Hematopoietic multipotent progenitor cell treated with erythropoietin and hydrocortisone succinate and interleukin-3 and kit ligand, for 4 days (in vitro differentiated cells): ENCODE measurements around the gene AZGP1.
A peak's percentile ranks its signal among the peaks of the same experiment; 100 is the strongest.
"Not testable (repeated sequence)": the region's sequence is repeated elsewhere in the genome, so short reads cannot be mapped to it uniquely, and the experiment has no call there.

Experiments used
- DNase-seq: peaks from one replicate; pipeline ENCODE4 v3.0.0-alpha.2; 2015

Gene AZGP1

GRCh38 chr7:99975782-99976521, at the start of gene AZGP1:
Gene AZGP1 (minus strand): TSS chr7:99976031. CDS start chr7:99976020, 11 bp downstream.
- DNase-seq, result peak; percentile 35

GRCh38 chr7:100024020-100024619, 48.3 kb upstream of the AZGP1 start:
- DNase-seq, result no peak

GRCh38 chr7:100023526-100023925, 47.7 kb upstream of the AZGP1 start:
- DNase-seq, result no peak

GRCh38 chr7:100022621-100023020, 46.8 kb upstream of the AZGP1 start:
- DNase-seq, result no peak

GRCh38 chr7:100021297-100021696, 45.5 kb upstream of the AZGP1 start:
- DNase-seq, result peak; percentile 26

GRCh38 chr7:100019908-100020307, 44.1 kb upstream of the AZGP1 start:
- DNase-seq, result no peak

- no peak for DNase-seq
These were observed 42.0 kb upstream of the AZGP1 start for GRCh38 chr7:100017875-100018274.

- no peak for DNase-seq
These were observed 41.5 kb upstream of the AZGP1 start for GRCh38 chr7:100017300-100017699.

GRCh38 chr7:100016215-100016901, 40.5 kb upstream of the AZGP1 start:
- no peak for DNase-seq

GRCh38 chr7:100015232-100016214, 39.7 kb upstream of the AZGP1 start, which contains the start of gene ZKSCAN1:
Gene ZKSCAN1 (plus strand): TSS chr7:100015596. CDS start chr7:100023507, 7,911 bp downstream.
- DNase-seq, result peak; percentile 97

- no peak for DNase-seq
These were observed 37.5 kb upstream of the AZGP1 start for GRCh38 chr7:100013328-100013676.

GRCh38 chr7:100012385-100013327, 36.8 kb upstream of the AZGP1 start:
- DNase-seq, result peak; percentile 63

DNA sequence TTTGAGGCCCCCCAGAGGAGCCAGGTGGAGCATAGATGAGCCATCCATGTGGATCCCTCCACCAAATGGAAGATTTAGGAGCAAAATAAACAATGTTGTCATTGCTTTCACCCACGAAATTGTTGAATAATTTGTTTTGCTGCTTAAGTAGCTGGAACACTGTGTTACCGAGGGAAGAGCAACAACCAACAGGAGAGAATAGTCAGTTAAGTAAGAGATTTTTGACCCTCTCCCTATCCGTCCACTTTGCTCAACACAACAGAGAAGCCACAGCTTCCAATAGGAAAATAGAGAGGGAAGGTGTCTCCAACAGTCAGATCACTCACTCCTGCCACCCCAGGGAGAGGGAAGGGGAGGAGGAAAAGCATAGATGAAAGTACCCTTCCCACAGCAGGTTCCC, 35.7 kb upstream of the AZGP1 start:
- no peak for DNase-seq

- no peak for DNase-seq
These were observed 35.1 kb upstream of the AZGP1 start for GRCh38 chr7:100010901-100011300.

DNA sequence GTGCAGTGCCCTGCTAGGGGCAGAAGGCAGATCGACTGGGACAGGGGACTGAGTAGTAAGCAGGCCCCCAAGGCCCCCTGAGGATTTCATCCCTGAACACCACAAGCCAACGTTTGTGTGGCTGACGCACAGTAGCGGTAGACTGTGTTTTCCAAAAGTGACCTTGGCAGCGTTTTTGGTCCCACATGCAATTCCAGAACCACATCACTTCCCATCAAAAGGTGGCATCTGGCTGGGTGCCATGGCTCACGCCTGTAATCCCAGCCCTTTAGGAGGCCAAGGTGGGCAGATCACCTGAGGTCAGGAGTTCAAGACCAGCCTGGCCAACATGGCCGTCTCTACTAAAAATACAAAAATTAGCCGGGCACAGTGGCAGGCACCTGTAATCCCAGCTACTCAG, 34.1 kb upstream of the AZGP1 start:
- not testable (repeated sequence) for DNase-seq

DNA sequence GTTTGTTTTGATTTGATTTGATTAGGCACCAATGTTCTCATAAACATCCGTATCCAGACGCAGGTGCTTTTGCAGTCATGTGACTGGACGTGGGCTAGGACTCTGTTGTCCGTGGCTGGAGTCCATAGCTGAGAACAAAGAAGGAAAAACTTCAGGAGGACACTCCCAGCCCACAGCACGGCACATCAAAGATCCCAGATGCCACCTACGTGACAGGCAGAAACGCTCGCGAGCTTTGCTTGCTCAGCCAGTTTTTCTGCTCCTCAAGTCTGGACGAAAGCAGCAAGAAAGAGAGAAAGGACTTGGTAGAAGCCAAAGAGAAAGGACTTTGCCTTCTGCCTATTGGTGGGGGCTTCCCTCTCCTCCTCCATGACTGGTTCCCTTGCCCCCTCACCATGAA, 32.7 kb upstream of the AZGP1 start:
- no peak for DNase-seq

- DNase-seq, result no peak
These were observed 32.1 kb upstream of the AZGP1 start for GRCh38 chr7:100007887-100008286.

DNA sequence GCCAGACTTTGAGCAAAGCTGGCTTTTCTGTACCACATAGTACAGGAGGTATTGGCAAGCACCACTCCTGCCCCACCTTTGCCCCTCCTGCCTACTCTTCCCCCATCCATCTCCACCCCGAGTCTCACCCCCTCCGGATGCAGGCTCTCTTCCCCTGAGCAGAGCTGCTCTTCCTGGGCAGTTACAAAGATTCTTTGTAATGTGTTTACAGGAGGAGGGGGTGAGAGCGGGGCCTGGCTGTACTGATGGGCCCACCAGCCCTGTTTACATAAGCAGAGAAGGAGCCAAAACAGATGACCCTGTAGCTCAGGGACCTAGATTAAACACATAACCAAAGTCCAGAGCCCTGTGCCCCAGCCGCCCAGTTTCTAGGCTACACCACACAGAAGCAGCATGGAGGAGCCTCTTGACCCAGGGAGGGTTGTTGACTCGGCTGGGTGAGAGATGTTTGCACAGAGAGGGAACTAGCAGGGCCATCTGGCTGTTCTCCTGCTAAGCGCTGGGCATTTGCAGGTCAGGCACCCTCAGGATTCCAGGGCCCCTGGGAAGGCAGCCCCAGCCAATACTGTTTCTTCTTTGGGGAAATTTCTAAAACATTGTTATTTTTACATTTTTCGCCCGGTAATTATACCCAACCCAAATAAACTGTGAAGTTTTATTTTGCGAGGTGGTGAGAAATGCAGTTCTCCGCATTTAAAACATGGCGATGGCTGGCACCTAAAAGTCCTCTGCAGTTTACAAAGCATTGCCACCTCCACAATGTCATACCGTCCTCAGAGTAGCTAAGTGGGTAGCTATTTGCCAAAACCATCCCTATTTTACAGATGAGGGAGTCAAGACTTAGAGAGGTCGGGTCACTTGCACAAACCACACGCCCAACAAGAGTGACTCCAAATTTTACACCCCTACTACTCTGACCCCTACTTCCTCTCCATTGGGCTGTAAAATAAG, 28.2 kb upstream of the AZGP1 start:
- DNase-seq, result peak; percentile 38

DNA sequence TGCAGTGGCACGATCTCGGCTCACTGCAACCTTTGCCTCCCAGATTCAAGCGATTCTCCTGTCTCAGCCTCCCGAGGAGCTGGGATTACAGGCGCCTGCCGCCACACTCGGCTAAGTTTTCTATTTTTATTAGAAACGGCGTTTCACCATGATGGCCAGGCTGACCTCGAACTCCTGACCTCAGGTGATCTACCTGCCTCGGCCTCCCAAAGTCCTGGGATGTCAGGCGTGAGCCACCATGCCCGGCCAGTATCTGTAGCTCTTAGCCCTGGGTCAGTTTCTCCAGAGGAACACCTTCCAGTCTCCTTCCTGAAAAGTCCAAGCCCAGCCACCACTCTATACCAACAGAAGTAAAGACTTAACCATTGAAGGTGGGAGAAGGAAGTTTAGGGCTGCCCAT, 24.4 kb upstream of the AZGP1 start:
- DNase-seq, result no peak

- peak; percentile 76 for DNase-seq
These were observed 21.8 kb upstream of the AZGP1 start for GRCh38 chr7:99997545-99998137.
